Prostate gland (tissue), 2 donors: ENCODE measurements around the gene DZIP3.

ENCODE experiments used
- CTCF ChIP-seq, 4 experiments: fragments of 200-600 bp in 2 of 4; fragments of 450-650 bp in 2 of 4; sonication (generic) in 2 of 4; IDR thresholded peaks; 1 replicate in 3 of 4; 2 replicates in 1 of 4; pipeline ENCODE4 v1.5.1; 2016 to 2019; ENCODE audit warnings: antibody characterized with exemption in 4 of 4, mild to moderate bottlenecking in 2 of 4, moderate library complexity in 2 of 4
- POLR2A ChIP-seq: fragments of 450-650 bp; IDR thresholded peaks from one replicate; pipeline ENCODE4 v1.6.1; 2016; ENCODE audit warnings: antibody characterized with exemption, mild to moderate bottlenecking

DNA sequence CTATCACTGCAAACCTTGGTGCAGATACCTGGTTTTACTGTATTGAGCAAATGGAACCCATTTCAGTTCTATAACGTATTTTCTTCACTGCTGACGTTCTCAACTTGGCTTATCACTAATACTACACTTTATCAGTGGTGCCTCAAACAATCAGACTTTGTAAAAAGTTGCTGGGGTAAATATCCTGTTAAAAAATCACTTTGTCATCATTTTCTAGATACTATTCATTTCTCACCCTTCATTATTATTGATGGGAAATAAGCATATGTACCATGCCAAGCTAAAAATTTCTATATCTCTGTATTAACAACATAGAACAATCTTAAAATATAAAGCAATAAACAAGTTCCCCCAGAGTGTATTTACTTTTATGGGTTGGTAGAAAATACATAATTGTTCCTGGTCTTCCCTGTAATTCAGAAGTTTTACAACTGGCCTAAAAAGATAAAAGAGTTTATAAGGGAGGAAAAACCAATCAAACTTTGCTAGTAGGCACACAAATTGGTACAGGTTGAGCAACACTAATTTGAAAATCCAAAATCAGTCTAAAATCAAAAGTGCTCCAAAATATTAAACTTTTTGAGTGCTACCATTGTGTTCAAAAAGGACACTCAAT lies 33.4 kb upstream of the DZIP3 start:
- TF ChIP-seq POLR2A (no peak), CTCF (IDR thresholded peaks at IDR 0.05) (no peak)
